GM12873 (cell line): Measurements from ENCODE around the gene CCDC28B.

Experiments
- CTCF ChIP-seq: IDR thresholded peaks from 2 replicates; pipeline ENCODE4 v1.5.1; 2012; ENCODE audit warnings: low read depth, mild to moderate bottlenecking, moderate library complexity, low read length, control low read depth; ENCODE audit not compliant: insufficient read depth; ENCODE audit errors: missing control alignments

The CCDC28B gene

GRCh38 chr1:32216566-32216965 is 16.2 kb downstream of the CCDC28B start:
- TF ChIP-seq CTCF, result no peak

GRCh38 chr1:32219022-32219421 is 18.6 kb downstream of the CCDC28B start:
- TF ChIP-seq CTCF, result no peak

GRCh38 chr1:32220746-32221580 is 20.6 kb downstream of the CCDC28B start:
- TF ChIP-seq CTCF, result no peak

- no peak for TF ChIP-seq CTCF
Observed at GRCh38 chr1:32221581-32221979, 21.2 kb downstream of the CCDC28B start.

GRCh38 chr1:32221980-32222755 is 21.8 kb downstream of the CCDC28B start, which contains the start of the genes EIF3I and TMEM234:
TSS of gene EIF3I (plus strand) at chr1:32222407. CDS start at chr1:32222442, 35 bp downstream.
TSS of gene TMEM234 (minus strand) at chr1:32222353. CDS start at chr1:32222322, 31 bp downstream.
- no peak for TF ChIP-seq CTCF

- TF ChIP-seq CTCF, result peak; percentile 3
Observed at GRCh38 chr1:32223683-32224082, 23.3 kb downstream of the CCDC28B start.

GRCh38 chr1:32224285-32224684 is 23.9 kb downstream of the CCDC28B start:
- no peak for TF ChIP-seq CTCF
